Measurements from ENCODE around the gene BICC1.
"Not testable (repeated sequence)": the region's sequence is repeated elsewhere in the genome, so short reads cannot be mapped to it uniquely, and the experiment has no call there.

DNA sequence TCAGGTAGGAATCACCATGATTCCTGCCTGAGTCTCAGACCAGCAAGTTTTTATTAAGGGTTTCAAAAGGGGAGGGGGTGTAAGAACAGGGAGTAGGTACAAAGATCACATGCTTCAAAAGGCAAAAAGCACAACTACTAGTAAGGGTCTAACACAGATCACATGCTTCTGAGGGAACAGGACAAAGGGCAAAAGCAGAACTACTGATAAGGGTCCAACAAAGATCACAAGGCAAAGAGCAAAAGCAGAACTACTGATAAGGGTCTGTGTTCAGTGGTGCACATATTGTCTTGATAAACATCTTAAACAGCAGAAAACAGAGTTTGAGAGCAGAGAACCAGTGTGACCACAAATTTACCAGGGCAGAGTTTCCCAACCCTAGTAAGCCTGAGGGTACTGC, 84.5 kb downstream of the BICC1 start:
- not testable (repeated sequence) for TF ChIP-seq MAZ (IDR thresholded peaks at IDR 0.05; ENCODE audit: borderline replicate concordance, low read depth, low read length); MAZ (CRISPR knock-in tag; IDR thresholded peaks at IDR 0.05; ENCODE audit: low read depth); SP2 (CRISPR knock-in tag; IDR thresholded peaks at IDR 0.05); ZNF670 (CRISPR knock-in tag; IDR thresholded peaks at IDR 0.05; ENCODE audit: borderline replicate concordance); CTCF (CRISPR knock-in tag; IDR thresholded peaks at IDR 0.05); RAD21 (CRISPR knock-in tag; IDR thresholded peaks at IDR 0.05); SNAPC2 (CRISPR knock-in tag; IDR thresholded peaks at IDR 0.05); DPF2 (CRISPR knock-in tag; IDR thresholded peaks at IDR 0.05; ENCODE audit: borderline replicate concordance, low read depth); ZNF512 (CRISPR knock-in tag; IDR thresholded peaks at IDR 0.05); ZNF558 (CRISPR knock-in tag; IDR thresholded peaks at IDR 0.05; ENCODE audit: borderline replicate concordance); CEBPG (CRISPR knock-in tag; IDR thresholded peaks at IDR 0.05)
- TF ChIP-seq, protein P1, sequence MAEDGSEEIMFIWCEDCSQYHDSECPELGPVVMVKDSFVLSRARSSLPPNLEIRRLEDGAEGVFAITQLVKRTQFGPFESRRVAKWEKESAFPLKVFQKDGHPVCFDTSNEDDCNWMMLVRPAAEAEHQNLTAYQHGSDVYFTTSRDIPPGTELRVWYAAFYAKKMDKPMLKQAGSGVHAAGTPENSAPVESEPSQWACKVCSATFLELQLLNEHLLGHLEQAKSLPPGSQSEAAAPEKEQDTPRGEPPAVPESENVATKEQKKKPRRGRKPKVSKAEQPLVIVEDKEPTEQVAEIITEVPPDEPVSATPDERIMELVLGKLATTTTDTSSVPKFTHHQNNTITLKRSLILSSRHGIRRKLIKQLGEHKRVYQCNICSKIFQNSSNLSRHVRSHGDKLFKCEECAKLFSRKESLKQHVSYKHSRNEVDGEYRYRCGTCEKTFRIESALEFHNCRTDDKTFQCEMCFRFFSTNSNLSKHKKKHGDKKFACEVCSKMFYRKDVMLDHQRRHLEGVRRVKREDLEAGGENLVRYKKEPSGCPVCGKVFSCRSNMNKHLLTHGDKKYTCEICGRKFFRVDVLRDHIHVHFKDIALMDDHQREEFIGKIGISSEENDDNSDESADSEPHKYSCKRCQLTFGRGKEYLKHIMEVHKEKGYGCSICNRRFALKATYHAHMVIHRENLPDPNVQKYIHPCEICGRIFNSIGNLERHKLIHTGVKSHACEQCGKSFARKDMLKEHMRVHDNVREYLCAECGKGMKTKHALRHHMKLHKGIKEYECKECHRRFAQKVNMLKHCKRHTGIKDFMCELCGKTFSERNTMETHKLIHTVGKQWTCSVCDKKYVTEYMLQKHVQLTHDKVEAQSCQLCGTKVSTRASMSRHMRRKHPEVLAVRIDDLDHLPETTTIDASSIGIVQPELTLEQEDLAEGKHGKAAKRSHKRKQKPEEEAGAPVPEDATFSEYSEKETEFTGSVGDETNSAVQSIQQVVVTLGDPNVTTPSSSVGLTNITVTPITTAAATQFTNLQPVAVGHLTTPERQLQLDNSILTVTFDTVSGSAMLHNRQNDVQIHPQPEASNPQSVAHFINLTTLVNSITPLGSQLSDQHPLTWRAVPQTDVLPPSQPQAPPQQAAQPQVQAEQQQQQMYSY (CRISPR knock-in tag; IDR thresholded peaks at IDR 0.05) = not testable (repeated sequence)
- TF ChIP-seq, protein P2, sequence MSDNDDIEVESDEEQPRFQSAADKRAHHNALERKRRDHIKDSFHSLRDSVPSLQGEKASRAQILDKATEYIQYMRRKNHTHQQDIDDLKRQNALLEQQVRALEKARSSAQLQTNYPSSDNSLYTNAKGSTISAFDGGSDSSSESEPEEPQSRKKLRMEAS (IDR thresholded peaks at IDR 0.05) = not testable (repeated sequence)
- TF ChIP-seq, protein P3, sequence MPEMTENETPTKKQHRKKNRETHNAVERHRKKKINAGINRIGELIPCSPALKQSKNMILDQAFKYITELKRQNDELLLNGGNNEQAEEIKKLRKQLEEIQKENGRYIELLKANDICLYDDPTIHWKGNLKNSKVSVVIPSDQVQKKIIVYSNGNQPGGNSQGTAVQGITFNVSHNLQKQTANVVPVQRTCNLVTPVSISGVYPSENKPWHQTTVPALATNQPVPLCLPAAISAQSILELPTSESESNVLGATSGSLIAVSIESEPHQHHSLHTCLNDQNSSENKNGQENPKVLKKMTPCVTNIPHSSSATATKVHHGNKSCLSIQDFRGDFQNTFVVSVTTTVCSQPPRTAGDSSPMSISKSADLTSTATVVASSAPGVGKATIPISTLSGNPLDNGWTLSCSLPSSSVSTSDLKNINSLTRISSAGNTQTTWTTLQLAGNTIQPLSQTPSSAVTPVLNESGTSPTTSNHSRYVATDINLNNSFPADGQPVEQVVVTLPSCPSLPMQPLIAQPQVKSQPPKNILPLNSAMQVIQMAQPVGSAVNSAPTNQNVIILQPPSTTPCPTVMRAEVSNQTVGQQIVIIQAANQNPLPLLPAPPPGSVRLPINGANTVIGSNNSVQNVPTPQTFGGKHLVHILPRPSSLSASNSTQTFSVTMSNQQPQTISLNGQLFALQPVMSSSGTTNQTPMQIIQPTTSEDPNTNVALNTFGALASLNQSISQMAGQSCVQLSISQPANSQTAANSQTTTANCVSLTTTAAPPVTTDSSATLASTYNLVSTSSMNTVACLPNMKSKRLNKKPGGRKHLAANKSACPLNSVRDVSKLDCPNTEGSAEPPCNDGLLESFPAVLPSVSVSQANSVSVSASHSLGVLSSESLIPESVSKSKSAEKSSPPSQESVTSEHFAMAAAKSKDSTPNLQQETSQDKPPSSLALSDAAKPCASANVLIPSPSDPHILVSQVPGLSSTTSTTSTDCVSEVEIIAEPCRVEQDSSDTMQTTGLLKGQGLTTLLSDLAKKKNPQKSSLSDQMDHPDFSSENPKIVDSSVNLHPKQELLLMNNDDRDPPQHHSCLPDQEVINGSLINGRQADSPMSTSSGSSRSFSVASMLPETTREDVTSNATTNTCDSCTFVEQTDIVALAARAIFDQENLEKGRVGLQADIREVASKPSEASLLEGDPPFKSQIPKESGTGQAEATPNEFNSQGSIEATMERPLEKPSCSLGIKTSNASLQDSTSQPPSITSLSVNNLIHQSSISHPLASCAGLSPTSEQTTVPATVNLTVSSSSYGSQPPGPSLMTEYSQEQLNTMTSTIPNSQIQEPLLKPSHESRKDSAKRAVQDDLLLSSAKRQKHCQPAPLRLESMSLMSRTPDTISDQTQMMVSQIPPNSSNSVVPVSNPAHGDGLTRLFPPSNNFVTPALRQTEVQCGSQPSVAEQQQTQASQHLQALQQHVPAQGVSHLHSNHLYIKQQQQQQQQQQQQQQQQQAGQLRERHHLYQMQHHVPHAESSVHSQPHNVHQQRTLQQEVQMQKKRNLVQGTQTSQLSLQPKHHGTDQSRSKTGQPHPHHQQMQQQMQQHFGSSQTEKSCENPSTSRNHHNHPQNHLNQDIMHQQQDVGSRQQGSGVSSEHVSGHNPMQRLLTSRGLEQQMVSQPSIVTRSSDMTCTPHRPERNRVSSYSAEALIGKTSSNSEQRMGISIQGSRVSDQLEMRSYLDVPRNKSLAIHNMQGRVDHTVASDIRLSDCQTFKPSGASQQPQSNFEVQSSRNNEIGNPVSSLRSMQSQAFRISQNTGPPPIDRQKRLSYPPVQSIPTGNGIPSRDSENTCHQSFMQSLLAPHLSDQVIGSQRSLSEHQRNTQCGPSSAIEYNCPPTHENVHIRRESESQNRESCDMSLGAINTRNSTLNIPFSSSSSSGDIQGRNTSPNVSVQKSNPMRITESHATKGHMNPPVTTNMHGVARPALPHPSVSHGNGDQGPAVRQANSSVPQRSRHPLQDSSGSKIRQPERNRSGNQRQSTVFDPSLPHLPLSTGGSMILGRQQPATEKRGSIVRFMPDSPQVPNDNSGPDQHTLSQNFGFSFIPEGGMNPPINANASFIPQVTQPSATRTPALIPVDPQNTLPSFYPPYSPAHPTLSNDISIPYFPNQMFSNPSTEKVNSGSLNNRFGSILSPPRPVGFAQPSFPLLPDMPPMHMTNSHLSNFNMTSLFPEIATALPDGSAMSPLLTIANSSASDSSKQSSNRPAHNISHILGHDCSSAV (CRISPR knock-in tag; IDR thresholded peaks at IDR 0.05; ENCODE audit: borderline replicate concordance) = not testable (repeated sequence)
